SH-SY5Y (cell line): ENCODE measurements around the gene PRADC1.

Experiments
- GATA2 ChIP-seq: IDR thresholded peaks from 2 replicates; pipeline ENCODE4 v1.6.1; 2011; ENCODE audit warnings: mild to moderate bottlenecking, low read depth, low read length
- GATA3 ChIP-seq: IDR thresholded peaks from 2 replicates; pipeline ENCODE4 v1.6.1; 2011; ENCODE audit warnings: low read depth, mild to moderate bottlenecking, low read length, moderate library complexity

DNA sequence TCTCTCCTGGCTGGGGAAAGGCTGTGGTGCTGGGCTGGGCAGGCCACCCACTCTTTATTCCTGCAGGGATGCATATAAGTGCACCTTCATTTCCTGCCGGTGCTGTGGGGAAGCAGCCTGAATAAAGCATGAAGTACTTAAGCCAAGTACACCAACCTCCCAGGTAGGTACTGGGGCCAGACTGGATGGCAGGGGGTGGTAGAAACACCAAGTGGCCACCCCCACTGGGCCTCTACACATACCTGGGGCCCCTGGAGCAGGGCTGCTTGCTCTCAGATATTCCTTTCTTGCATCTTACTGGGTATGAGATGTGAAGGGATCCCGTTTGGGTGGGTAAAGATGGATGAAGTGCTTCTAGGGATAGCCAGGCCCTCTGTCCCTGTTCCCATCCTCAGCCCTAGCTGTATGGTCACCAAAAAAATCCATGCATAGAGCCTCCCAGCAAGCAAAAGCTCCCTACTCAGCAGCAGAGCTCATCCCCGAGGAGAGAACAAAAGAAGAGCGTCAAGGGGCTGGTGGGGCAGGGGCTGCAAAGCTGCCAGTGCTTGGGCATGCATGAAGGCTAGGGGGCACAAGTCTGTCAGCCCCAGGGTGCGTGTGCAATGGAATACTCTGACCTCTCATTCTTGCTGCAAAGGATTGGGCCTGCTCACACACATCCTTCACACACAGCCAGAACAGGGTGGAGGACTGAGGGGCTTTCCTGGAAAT is 23.0 kb upstream of the PRADC1 start:
- no peak for TF ChIP-seq GATA3
- no peak for TF ChIP-seq GATA2
